MM.1S (cell line): ENCODE measurements around the gene TGM6.

Experiments used
- CTCF ChIP-seq: fragments of 300-600 bp; sonication (generic); IDR thresholded peaks from 2 replicates; pipeline ENCODE4 v1.5.1; 2016; ENCODE audit warnings: antibody characterized with exemption, low read length, mixed read lengths
- EZH2 ChIP-seq: fragments of 300-600 bp; sonication (generic); optimal IDR thresholded peaks from 2 replicates; pipeline ENCODE3; 2017; ENCODE audit warnings: low read depth, mild to moderate bottlenecking, antibody characterized with exemption, low read length, mixed read lengths
- EZH2phosphoT487 ChIP-seq: fragments of 300-600 bp; sonication (generic); IDR thresholded peaks from 2 replicates; pipeline ENCODE4 v1.6.1; 2018; ENCODE audit warnings: antibody characterized with exemption, low read length

DNA sequence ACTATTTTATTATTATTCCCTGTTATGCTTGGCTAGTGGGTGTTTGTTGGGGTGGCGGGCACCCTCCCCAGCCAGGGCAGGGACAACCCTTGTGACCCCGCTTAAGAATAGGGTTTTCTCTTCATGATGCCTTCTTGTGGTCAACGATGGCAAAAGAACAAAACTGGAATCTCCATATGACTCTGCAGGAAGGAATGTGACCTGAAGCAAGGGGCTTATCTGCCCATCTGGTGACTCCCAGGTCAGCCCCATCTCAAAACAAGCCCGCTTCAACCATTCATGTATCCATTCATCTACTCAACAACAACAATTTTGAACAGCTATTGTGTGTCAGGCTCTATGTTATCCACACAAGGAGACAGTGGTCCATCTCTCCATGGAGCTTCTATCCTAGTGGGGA is 30.9 kb upstream of the TGM6 start:
- TF ChIP-seq CTCF: no peak
- TF ChIP-seq EZH2phosphoT487: no peak
- no peak for TF ChIP-seq EZH2
